GM19463 (cell line): Measurements from ENCODE around the gene CYFIP1.

ENCODE experiments used
- ATAC-seq: cut with Tn5 transposase; IDR thresholded peaks from one replicate; pipeline ENCODE4 v1.9.1; 2021; ENCODE audit warnings: mild to moderate bottlenecking, moderate library complexity; ENCODE audit not compliant: unreplicated experiment

CYFIP1 gene

GRCh38 chr15:22951031-22951380, 29.2 kb downstream of the CYFIP1 start:
- no peak for ATAC-seq

- no peak for ATAC-seq
Measured at GRCh38 chr15:22950256-22950990, 29.7 kb downstream of the CYFIP1 start.

GRCh38 chr15:22949074-22949547, 31.1 kb downstream of the CYFIP1 start:
- ATAC-seq: peak; percentile 97

- no peak for ATAC-seq
Measured at GRCh38 chr15:22948056-22948455, 32.1 kb downstream of the CYFIP1 start.

- ATAC-seq: no peak
Measured at GRCh38 chr15:22947101-22948000, 32.8 kb downstream of the CYFIP1 start.

- no peak for ATAC-seq
Measured at GRCh38 chr15:22945071-22945470, 35.1 kb downstream of the CYFIP1 start.

- no peak for ATAC-seq
Measured at GRCh38 chr15:22944651-22945050, 35.5 kb downstream of the CYFIP1 start.

GRCh38 chr15:22942877-22943276, 37.3 kb downstream of the CYFIP1 start:
- no peak for ATAC-seq

- no peak for ATAC-seq
Measured at GRCh38 chr15:22942306-22942855, 37.8 kb downstream of the CYFIP1 start.

- no peak for ATAC-seq
Measured at GRCh38 chr15:22941179-22941578, 39.0 kb downstream of the CYFIP1 start.

- ATAC-seq: no peak
Measured at GRCh38 chr15:22939652-22940061, 40.5 kb downstream of the CYFIP1 start.

- no peak for ATAC-seq
Measured at GRCh38 chr15:22939051-22939450, 41.1 kb downstream of the CYFIP1 start.

GRCh38 chr15:22936577-22937472, 43.3 kb downstream of the CYFIP1 start:
- ATAC-seq: peak; percentile 97

GRCh38 chr15:22933641-22934061, 46.5 kb downstream of the CYFIP1 start:
- no peak for ATAC-seq

GRCh38 chr15:22931784-22932536, 48.2 kb downstream of the CYFIP1 start:
- no peak for ATAC-seq

GRCh38 chr15:22930782-22931484, 49.2 kb downstream of the CYFIP1 start:
- no peak for ATAC-seq

GRCh38 chr15:22927761-22928160, 52.4 kb downstream of the CYFIP1 start:
- ATAC-seq: no peak

- ATAC-seq: no peak
Measured at GRCh38 chr15:22925875-22926274, 54.3 kb downstream of the CYFIP1 start.

- ATAC-seq: no peak
Measured at GRCh38 chr15:22922003-22922402, 58.2 kb downstream of the CYFIP1 start.
